Motor neuron (in vitro differentiated cells): ENCODE data around the gene IFNL2. TPM values are rescaled to one million over a fixed set of nuclear protein-coding genes. Genes with fewer than 3 reads are reported as not detected.
A peak's percentile ranks its signal among the peaks of the same experiment; 100 is the strongest.
"Not testable (repeated sequence)": the region's sequence is repeated elsewhere in the genome, so short reads cannot be mapped to it uniquely, and the experiment has no call there.

ENCODE experiments used
- ATAC-seq, 8 experiments: fragments of 200-7000 bp; cut with Tn5 transposase; replicated peaks in 6 of 8; 2 replicates each; pipeline ENCODE4 v1.8.0; 2021; ENCODE audit warnings: mild to moderate bottlenecking in 8 of 8, moderate library complexity in 8 of 8
- H3K27ac ChIP-seq, 2 donors: fragments of 250-450 bp; sonication (Bioruptor Pico); 2 replicates each; pipeline ENCODE4 v1.9.0; 2021; ENCODE audit warnings: antibody characterized with exemption in 2 of 2, mild to moderate bottlenecking in 2 of 2, moderate library complexity in 1 of 2
- H3K4me1 ChIP-seq, 2 donors: fragments of 250-450 bp; sonication (Bioruptor Pico); replicated peaks in 1 of 2; 2 replicates each; pipeline ENCODE4 v1.6.1; 2021; ENCODE audit warnings: antibody characterized with exemption in 2 of 2, mild to moderate bottlenecking in 2 of 2, moderate library complexity in 1 of 2
- H3K4me3 ChIP-seq, 5 donors: fragments of 250-450 bp; sonication (Bioruptor Pico); 2 replicates each; pipeline ENCODE4 v1.9.0; 2021; ENCODE audit warnings: antibody characterized with exemption in 5 of 5, mild to moderate bottlenecking in 5 of 5, moderate library complexity in 4 of 5
- WGBS, 10 experiments: fragments of 450-650 bp; shearing (Covaris generic); methylation state at CpG; one replicate each; pipeline ENCODE4 v1.0.0; 2022; 5-methylcytosine and 5-hydroxymethylcytosine counted together
- in situ Hi-C, 9 experiments: fragments of 400-800 bp; cut with MboI; loops; one replicate each; pipeline ENCODE4 v1.15.0; 2021; ENCODE audit warnings: low sequenced_read_pairs in 9 of 9, low pct_unique_long_range_greater_than_20kb in 2 of 9; ENCODE audit not compliant: unreplicated experiment in 9 of 9
- total RNA-seq, 8 experiments: library from RNA; unstranded; fragments of 300-600 nt; gene quantifications; 2 replicates each; pipeline versions ENCODE4 v1.2.3 to v1.2.4, GENCODE V29; 2022

Gene IFNL2
- total RNA-seq, 8 experiments from 2014 or later = not detected

DNA sequence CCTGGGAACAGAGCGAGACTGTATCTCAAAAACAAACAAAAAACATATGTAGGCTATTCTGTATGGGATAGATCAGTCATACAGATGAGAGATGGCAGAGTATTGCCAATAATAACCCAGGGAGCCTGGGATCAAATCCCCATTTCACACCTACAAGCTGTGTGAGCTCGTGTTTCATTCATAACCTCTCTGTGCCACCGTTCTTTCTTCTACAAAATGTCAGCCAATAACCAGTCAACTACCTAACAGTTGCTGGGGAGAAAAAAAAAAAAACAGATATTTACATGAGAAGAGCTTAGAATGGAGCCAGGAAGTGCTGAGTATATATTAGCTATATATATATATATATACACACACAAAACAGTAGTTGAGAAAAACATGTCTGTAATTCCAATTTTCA is 6.5 kb upstream of the IFNL2 start:
- H3K4me1 ChIP-seq = peaks cover 6 to 13% of the 10 kb centered on the region in 2 donors
- in situ Hi-C loops = no loop called here
- H3K4me3 ChIP-seq = no peak overlapping the region
- WGBS, 10 experiments = 28 to 100% (median 67%) methylated on average over 1 to 3 of the region's 3 CpGs; no CpG with 5 or more reads in 2 of the 10 experiments
- ATAC-seq = no peak
- H3K27ac ChIP-seq = no peak overlapping the region

DNA sequence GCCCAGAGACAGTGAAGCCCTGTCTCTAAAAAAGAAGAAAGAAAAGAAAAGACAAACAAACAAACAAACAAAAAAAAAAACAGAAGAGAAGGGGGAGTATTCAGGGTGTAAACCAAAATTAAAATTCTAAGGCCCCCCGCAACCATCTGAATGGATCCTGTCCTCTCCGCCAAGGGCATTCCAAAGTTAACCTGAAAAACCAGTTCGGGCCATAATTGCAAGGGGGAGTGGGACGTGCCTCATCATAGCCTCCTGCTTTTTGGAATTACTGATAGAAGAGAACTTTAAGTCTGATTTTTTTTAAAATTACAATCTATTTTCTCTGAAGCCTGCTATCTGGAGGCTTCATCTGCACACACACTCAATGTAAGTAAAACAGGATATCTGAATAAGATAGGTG is 5.7 kb upstream of the IFNL2 start:
- in situ Hi-C loops = no loop called here
- Histone ChIP-seq H3K4me1 (peaks cover 6 to 13% of the 10 kb centered on the region in 2 donors), H3K4me3 (no peak overlapping the region), H3K27ac (no peak overlapping the region)
- WGBS, 10 experiments = 37 to 83% (median 58%) methylated on average over 1 to 4 of the region's 4 CpGs; no CpG with 5 or more reads in 1 of the 10 experiments
- no peak for ATAC-seq

GRCh38 chr19:39263912-39264305 is 4.3 kb upstream of the IFNL2 start:
- H3K4me3 ChIP-seq = no peak overlapping the region
- WGBS, 10 experiments = 0 to 14% (median 0%) methylated on average over 3 to 4 of the region's 17 CpGs; no CpG with 5 or more reads in 7 of the 10 experiments
- in situ Hi-C loops = no loop called here
- H3K4me1 ChIP-seq = peaks cover 0 to 8% of the 10 kb centered on the region in 2 donors
- H3K27ac ChIP-seq = no peak overlapping the region
- peak in 4 of 8 experiments; percentile 4 to 31 (median 6) for ATAC-seq

DNA sequence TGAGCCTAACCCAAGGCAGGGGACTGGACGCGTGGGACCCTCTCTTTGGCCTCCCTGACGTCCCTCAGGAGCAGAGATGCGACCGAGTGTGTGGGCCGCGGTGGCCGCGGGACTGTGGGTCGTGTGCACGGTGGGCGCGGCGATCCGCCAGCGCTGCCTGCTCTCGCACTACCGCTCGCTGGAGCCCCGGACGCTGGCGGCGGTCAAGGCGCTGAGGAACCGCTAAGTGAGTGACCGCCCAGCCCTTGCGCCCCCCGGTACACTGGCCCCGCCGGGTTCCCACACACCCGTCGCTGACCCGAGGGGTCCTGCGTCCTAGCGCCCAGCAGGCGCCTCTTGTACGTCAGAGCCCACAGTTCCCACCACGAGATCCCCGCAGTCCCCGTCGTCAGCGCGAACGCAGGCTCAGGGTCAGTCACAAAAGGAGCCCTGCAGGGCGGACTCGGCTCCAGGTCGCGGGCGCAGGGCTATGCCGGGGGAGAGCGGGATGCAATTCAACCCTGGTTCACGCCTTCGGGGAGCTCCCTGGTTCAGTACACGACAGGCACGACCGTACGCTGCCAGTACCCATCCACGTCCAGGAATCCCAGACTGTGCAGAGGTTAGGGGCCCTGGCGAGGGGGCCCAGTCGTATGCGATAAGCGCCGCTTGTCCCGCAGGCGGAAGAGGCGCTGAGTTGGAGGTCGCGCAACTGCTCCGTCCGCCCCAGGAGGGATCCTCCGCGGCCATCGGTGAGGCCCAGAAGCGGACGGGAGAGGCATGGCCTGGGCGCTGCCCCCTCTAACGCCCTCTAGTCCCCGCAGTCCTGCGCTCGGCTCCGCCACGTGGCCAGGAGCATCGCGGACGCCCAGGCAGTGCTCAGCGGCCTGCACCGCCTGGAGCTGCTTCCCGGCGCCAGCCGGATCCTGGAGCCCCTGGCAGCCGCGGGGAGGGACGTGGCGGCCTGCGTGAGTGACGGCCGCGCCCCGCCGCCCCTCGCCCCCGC is 3.6 kb upstream of the IFNL2 start:
- peaks cover 0 to 8% of the 10 kb centered on the region in 2 donors for H3K4me1 ChIP-seq
- ATAC-seq = peak; percentile 18 to 93 (median 84)
- WGBS, 10 experiments = 3 to 14% (median 9%) methylated on average over 5 to 21 of the region's 102 CpGs; no CpG with 5 or more reads in 6 of the 10 experiments
- no peak overlapping the region for H3K4me3 ChIP-seq
- in situ Hi-C loops = no loop called here
- no peak overlapping the region for H3K27ac ChIP-seq

GRCh38 chr19:39265321-39265916 is 2.8 kb upstream of the IFNL2 start:
- ATAC-seq = peak in 6 of 8 experiments; percentile 6 to 56 (median 34)
- 10 to 51% (median 14%) methylated on average over 5 to 21 of the region's 39 CpGs; no CpG with 5 or more reads in 7 of the 10 experiments for WGBS, 10 experiments
- in situ Hi-C loops = no loop called here
- no peak overlapping the region for H3K27ac ChIP-seq
- peaks cover 0 to 8% of the 10 kb centered on the region in 2 donors for H3K4me1 ChIP-seq
- no peak overlapping the region for H3K4me3 ChIP-seq

DNA sequence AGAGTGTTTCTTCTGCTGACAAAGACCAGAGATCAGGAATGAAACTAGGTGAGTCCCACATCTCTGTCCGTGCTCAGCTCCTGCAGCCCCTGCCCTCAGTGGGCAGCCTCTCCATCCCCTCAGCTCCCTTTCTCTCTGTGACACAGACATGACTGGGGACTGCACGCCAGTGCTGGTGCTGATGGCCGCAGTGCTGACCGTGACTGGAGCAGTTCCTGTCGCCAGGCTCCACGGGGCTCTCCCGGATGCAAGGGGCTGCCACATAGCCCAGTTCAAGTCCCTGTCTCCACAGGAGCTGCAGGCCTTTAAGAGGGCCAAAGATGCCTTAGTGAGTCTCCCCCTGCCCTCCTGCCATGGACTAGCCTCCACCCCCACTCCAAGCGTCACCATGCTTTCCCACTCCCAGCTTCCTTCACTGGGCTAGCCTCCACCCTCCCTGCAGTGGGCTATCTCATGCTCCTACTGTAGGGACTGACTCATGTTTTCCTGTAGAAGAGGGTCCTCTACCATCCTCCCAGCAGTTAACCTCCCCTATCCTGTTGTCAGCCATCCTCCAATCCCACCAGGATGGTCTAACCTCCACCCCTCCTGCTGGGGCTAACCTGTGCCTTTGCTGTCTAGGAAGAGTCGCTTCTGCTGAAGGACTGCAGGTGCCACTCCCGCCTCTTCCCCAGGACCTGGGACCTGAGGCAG is 481 bp downstream of the IFNL2 start:
- in situ Hi-C loops, H3K27ac ChIP-seq, ATAC-seq, H3K4me1 ChIP-seq, H3K4me3 ChIP-seq: not testable (repeated sequence)
- WGBS, 10 experiments = 0% methylated on average over 1 of the region's 10 CpGs; no CpG with 5 or more reads in 9 of the 10 experiments

DNA sequence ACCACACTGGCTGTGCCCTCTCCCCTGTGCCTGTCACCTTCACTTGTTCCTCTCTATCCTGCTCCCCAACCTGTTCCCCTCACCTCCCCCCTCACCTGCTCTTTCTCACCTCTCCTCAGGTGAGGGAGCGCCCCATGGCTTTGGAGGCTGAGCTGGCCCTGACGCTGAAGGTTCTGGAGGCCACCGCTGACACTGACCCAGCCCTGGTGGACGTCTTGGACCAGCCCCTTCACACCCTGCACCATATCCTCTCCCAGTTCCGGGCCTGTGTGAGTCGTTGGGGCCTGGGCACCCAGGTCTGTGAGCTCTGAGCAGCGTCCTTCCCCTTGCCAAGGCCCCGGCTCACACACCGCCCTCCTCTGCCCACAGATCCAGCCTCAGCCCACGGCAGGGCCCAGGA is 1.2 kb downstream of the IFNL2 start:
- no CpG with 5 or more reads among the region's 10 CpGs for WGBS, 10 experiments
- H3K4me3 ChIP-seq, H3K27ac ChIP-seq, in situ Hi-C loops, H3K4me1 ChIP-seq, ATAC-seq: not testable (repeated sequence)

DNA sequence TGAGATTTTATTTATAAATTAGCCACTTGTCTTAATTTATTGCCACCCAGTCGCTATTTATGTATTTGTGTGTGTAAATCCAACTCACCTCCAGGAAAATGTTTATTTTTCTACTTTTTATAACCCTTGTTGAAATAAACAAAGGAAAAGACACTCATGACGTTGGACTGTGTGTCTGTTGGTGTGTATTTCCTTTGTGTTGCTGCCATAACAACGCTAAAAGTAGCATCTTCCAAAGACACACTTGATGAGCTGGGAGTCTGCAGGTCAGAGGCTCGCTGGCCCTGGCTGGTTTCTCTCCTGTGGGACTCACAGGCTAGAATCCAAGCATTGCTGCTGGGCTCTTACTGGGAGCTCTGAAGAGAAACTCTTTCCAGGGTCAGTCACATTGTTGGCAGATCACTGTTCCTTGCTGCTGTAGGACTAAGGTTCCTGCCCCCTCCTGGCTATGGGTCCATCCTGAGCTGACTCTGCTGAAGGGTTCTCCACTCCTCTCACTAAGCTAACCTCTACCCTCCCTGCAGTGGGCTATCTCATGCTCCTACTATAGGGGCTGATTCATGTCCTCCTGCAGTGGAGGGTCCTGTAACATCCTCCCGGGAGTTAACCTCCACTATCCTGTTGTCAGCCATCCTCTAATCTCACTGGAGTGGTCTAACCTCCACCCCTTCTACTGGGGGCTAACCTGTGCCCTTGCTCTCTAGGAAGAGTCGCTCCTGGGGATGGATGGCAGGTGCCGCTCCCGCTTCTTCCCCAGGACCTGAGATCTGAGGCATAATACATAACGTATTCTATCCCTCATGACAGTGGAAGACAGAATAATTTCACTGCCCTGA is 2.1 kb downstream of the IFNL2 start:
- ATAC-seq = peak in 2 of 8 experiments; percentile 25 to 63
- WGBS, 10 experiments = 8 to 86% (median 49%) methylated on average over 2 to 7 of the region's 9 CpGs; no CpG with 5 or more reads in 1 of the 10 experiments
- in situ Hi-C loops = no loop called here

DNA sequence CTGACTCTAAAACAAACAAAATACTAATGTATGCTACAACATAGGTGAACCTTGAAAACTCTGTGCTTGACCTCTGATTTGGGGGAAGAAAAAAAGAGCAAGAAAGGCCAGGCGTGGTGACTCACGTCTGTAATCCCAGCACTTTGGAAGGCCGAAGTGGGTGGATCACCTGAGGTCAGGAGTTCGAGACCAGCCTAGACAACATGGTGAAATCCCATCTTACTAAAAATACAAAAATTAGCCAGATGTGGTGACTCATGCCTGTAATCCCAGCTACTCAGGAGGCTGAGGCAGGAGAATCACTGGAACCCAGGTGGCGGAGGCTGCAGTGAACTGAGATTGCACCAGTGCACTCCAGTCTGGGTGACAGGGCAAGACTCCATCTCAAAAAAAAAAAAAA is 5.7 kb downstream of the IFNL2 start:
- 38 to 100% (median 73%) methylated on average over 1 to 5 of the region's 5 CpGs; no CpG with 5 or more reads in 2 of the 10 experiments for WGBS, 10 experiments
- H3K27ac ChIP-seq, ATAC-seq, H3K4me3 ChIP-seq, in situ Hi-C loops, H3K4me1 ChIP-seq: not testable (repeated sequence)

More for the DNA sequence above, 2.1 kb downstream of the IFNL2 start:
- no peak overlapping the region for H3K27ac ChIP-seq
- peaks cover 0 to 3% of the 10 kb centered on the region in 2 donors for H3K4me1 ChIP-seq
- no peak overlapping the region for H3K4me3 ChIP-seq

DNA sequence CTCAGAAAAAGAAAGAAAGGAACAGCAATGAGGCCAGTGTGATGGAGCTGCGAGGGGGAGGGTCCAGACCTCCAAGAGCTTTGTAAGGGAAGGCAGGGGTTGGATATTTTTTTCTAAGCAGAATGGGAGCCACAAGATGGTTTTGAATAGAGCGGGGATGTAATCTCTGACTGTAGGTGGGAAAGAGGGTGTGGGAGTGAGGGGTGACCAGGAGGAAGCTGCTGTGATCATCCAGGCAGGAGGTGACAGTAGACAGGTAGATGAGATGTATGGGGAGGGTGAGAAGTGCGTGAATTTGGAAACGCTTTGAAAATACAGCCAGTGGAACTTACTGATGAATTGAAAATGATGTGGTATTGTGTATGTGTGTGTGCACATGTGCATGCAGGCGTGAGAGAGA is 7.4 kb downstream of the IFNL2 start:
- in situ Hi-C loops = no loop called here
- H3K4me3 ChIP-seq = no peak overlapping the region
- 0 to 90% (median 50%) methylated on average over 1 to 5 of the region's 5 CpGs; no CpG with 5 or more reads in 2 of the 10 experiments for WGBS, 10 experiments
- H3K27ac ChIP-seq = no peak overlapping the region
- ATAC-seq = no peak
- no peaks in the 10 kb centered on the region for H3K4me1 ChIP-seq

DNA sequence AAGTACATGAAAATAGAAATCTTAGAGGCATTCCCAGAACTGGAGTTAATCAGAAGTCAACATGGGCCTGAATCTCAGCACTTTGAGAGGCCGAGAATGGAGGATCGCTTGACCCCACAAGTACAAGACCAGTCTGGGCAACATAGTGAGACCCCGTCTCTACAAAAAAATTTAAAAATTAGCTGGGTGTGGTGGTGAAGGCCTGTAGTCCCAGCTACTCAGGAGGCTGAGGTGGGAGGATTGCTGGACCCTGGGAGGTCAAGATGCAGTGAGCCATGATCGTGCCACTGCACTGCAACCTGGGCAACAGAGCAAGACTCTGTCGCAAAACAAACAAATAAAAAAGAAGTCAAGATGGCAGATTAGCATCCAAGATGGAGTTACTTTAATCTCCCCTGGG is 8.5 kb downstream of the IFNL2 start:
- WGBS, 10 experiments = 58 to 100% (median 70%) methylated on average over 1 to 3 of the region's 5 CpGs; no CpG with 5 or more reads in 3 of the 10 experiments
- ATAC-seq = no peak
- no peak overlapping the region for H3K27ac ChIP-seq
- in situ Hi-C loops = no loop called here
- no peak overlapping the region for H3K4me3 ChIP-seq
- no peaks in the 10 kb centered on the region for H3K4me1 ChIP-seq

- peak in 2 of 8 experiments; percentile 19 to 37 for ATAC-seq
- whole genome bisulfite sequencing, 10 experiments = 14 to 82% (median 69%) methylated on average over 1 to 7 of the region's 7 CpGs
- Histone ChIP-seq H3K27ac (no peak overlapping the region), H3K4me1 (no peaks in the 10 kb centered on the region), H3K4me3 (no peak overlapping the region)
- in situ Hi-C loops = no loop called here
These were observed 9.4 kb downstream of the IFNL2 start for GRCh38 chr19:39277598-39277997.
